ENCODE data around the gene APH1B.

APH1B gene

GRCh38 chr15:63348392-63348791 is 71.0 kb downstream of the APH1B start:
- no peak overlapping the region for H3K4me3 ChIP-seq (ENCODE audit: low read depth, low read length)
- DNase-seq (ENCODE audit: low read depth) = peak; percentile 52
- no peak for TF ChIP-seq CTCF (IDR thresholded peaks at IDR 0.05; ENCODE audit: control insufficient read depth, extremely low read depth, insufficient read depth)

GRCh38 chr15:63349156-63349555 is 71.8 kb downstream of the APH1B start:
- H3K4me3 ChIP-seq (ENCODE audit: low read depth, low read length) = no peak overlapping the region
- no peak for DNase-seq (ENCODE audit: low read depth)
- TF ChIP-seq CTCF (IDR thresholded peaks at IDR 0.05; ENCODE audit: control insufficient read depth, extremely low read depth, insufficient read depth) = no peak

- DNase-seq (ENCODE audit: low read depth) = no peak
- TF ChIP-seq CTCF (IDR thresholded peaks at IDR 0.05; ENCODE audit: control insufficient read depth, extremely low read depth, insufficient read depth) = no peak
- H3K4me3 ChIP-seq (ENCODE audit: low read depth, low read length) = no peak overlapping the region
Observed at GRCh38 chr15:63349621-63350020, 72.2 kb downstream of the APH1B start.

- no peak for TF ChIP-seq CTCF (IDR thresholded peaks at IDR 0.05; ENCODE audit: control insufficient read depth, extremely low read depth, insufficient read depth)
- H3K4me3 ChIP-seq (ENCODE audit: low read depth, low read length) = no peak overlapping the region
Observed at GRCh38 chr15:63350178-63350621, 72.8 kb downstream of the APH1B start.

GRCh38 chr15:63351170-63351569 is 73.8 kb downstream of the APH1B start:
- H3K4me3 ChIP-seq (ENCODE audit: low read depth, low read length) = no peak overlapping the region
- TF ChIP-seq CTCF (IDR thresholded peaks at IDR 0.05; ENCODE audit: control insufficient read depth, extremely low read depth, insufficient read depth) = no peak
- no peak for DNase-seq (ENCODE audit: low read depth)

More at GRCh38 chr15:63350178-63350621, 72.8 kb downstream of the APH1B start:
- DNase-seq (ENCODE audit: low read depth) = no peak

GRCh38 chr15:63352808-63353207 is 75.4 kb downstream of the APH1B start:
- TF ChIP-seq CTCF (IDR thresholded peaks at IDR 0.05; ENCODE audit: control insufficient read depth, extremely low read depth, insufficient read depth) = no peak
- no peak overlapping the region for H3K4me3 ChIP-seq (ENCODE audit: low read depth, low read length)
- DNase-seq (ENCODE audit: low read depth) = no peak

- H3K4me3 ChIP-seq (ENCODE audit: low read depth, low read length) = no peak overlapping the region
- TF ChIP-seq CTCF (IDR thresholded peaks at IDR 0.05; ENCODE audit: control insufficient read depth, extremely low read depth, insufficient read depth) = no peak
- DNase-seq (ENCODE audit: low read depth) = no peak
Observed at GRCh38 chr15:63353261-63353660, 75.9 kb downstream of the APH1B start.

Data from LNCaP clone FGC (cell line).